Keratinocyte (primary cell): ENCODE results near the gene GPRC5B. TPM values are rescaled to one million over a fixed set of nuclear protein-coding genes. Genes with fewer than 3 reads are reported as not detected.

ENCODE experiments used
- DNase-seq: peaks from one replicate; pipeline ENCODE4 v3.0.0-alpha.2; 2011; ENCODE audit warnings: low read depth, missing footprints, low spot score
- FAIRE-seq: peaks from 2 replicates; lab custom pipeline; 2011; peaks lifted over from hg19 to GRCh38; lab: Jason Lieb, UNC
- H2AFZ ChIP-seq: 2 replicates; pipeline ENCODE4 v1.6.0; 2012; ENCODE audit warnings: low read length, control low read depth, inconsistent platforms; ENCODE audit not compliant: control insufficient read depth
- H3K27ac ChIP-seq: 2 replicates; pipeline ENCODE4 v1.5.1; 2011; ENCODE audit warnings: low read length; ENCODE audit not compliant: control insufficient read depth, insufficient read depth
- H3K27me3 ChIP-seq: 3 replicates; pipeline ENCODE4 v1.6.0; 2011; ENCODE audit warnings: low read length; ENCODE audit not compliant: control insufficient read depth, insufficient read depth; ENCODE audit errors: extremely low read depth
- H3K36me3 ChIP-seq, 2 experiments: 2 replicates in 1 of 2; 3 replicates in 1 of 2; pipeline ENCODE4 v1.5.1; 2011; ENCODE audit warnings: low read length in 2 of 2, mild to moderate bottlenecking in 1 of 2; ENCODE audit not compliant: control insufficient read depth in 2 of 2, insufficient read depth in 2 of 2; ENCODE audit errors: extremely low read depth in 1 of 2
- H3K4me1 ChIP-seq: 3 replicates; pipeline ENCODE4 v1.5.1; 2011; ENCODE audit warnings: low read length; ENCODE audit not compliant: control insufficient read depth, insufficient read depth; ENCODE audit errors: extremely low read depth
- H3K4me2 ChIP-seq: 3 replicates; pipeline ENCODE4 v1.6.0; 2011; ENCODE audit warnings: low read depth, low read length; ENCODE audit not compliant: control insufficient read depth, insufficient read depth; ENCODE audit errors: extremely low read depth
- H3K4me3 ChIP-seq, 3 experiments: fragments of 200-600 bp in 1 of 3; sonication (generic) in 1 of 3; 2 replicates in 2 of 3; 3 replicates in 1 of 3; pipeline ENCODE4 v1.5.1; 2011 to 2016; ENCODE audit warnings: low read length in 3 of 3, mild to moderate bottlenecking in 3 of 3, control low read depth in 2 of 3, inconsistent platforms in 1 of 3, low read depth in 1 of 3, mixed read lengths in 1 of 3, mixed run types in 1 of 3, moderate library complexity in 1 of 3; ENCODE audit not compliant: control insufficient read depth in 2 of 3, insufficient read depth in 2 of 3; ENCODE audit errors: extremely low read depth in 1 of 3
- H3K79me2 ChIP-seq: 2 replicates; pipeline ENCODE4 v1.6.0; 2012; ENCODE audit warnings: low read length; ENCODE audit not compliant: control insufficient read depth, insufficient read depth
- H3K9ac ChIP-seq: 3 replicates; pipeline ENCODE4 v1.6.0; 2011; ENCODE audit warnings: low read length; ENCODE audit not compliant: control insufficient read depth, insufficient read depth; ENCODE audit errors: extremely low read depth
- H3K9me1 ChIP-seq: 3 replicates; pipeline ENCODE4 v1.6.0; 2011; ENCODE audit warnings: low read length; ENCODE audit not compliant: control insufficient read depth, insufficient read depth; ENCODE audit errors: extremely low read depth
- H3K9me3 ChIP-seq: 2 replicates; pipeline ENCODE4 v1.5.1; 2012; ENCODE audit warnings: low read depth, low read length; ENCODE audit not compliant: control insufficient read depth
- H4K20me1 ChIP-seq: 3 replicates; pipeline ENCODE4 v1.6.0; 2011; ENCODE audit warnings: low read length; ENCODE audit not compliant: control insufficient read depth, insufficient read depth; ENCODE audit errors: extremely low read depth
- CTCF ChIP-seq, 3 experiments: IDR thresholded peaks in 1 of 3; conservative IDR thresholded peaks in 1 of 3; optimal IDR thresholded peaks in 1 of 3; 2 replicates in 2 of 3; 3 replicates in 1 of 3; pipeline versions ENCODE3 to v1.5.1; 2011; ENCODE audit warnings: low read length in 3 of 3, mild to moderate bottlenecking in 3 of 3, moderate library complexity in 2 of 3, control low read depth in 1 of 3, inconsistent platforms in 1 of 3; ENCODE audit not compliant: insufficient read depth in 2 of 3; ENCODE audit errors: extremely low read depth in 1 of 3
- EZH2 ChIP-seq: IDR thresholded peaks from one replicate; pipeline ENCODE4 v1.6.1; 2012; ENCODE audit warnings: inconsistent platforms, mild to moderate bottlenecking, low read length, moderate library complexity
- dilution Hi-C: fragments of 300-500 bp; cut with MboI; formaldehyde crosslinking; loops from one replicate; pipeline ENCODE4 v1.7.0; 2020; ENCODE audit warnings: low sequenced_read_pairs; ENCODE audit not compliant: extremely low pct_ligation_motif_present
- polyA plus RNA-seq, 5 experiments: library from polyadenylated mRNA; depleted of rRNA in 3 of 5; stranded (reverse) in 3 of 5; stranded (forward) in 1 of 5; unstranded in 1 of 5; fragments of >200 nt; gene quantifications; 1 replicate in 1 of 5; 2 replicates in 3 of 5; 3 replicates in 1 of 5; pipeline versions ENCODE4 v1.2.1 to v1.2.3, GENCODE V29; 2011 to 2012; ENCODE audit warnings: missing spikeins in 2 of 5, low read depth in 1 of 5, low replicate concordance in 1 of 5

GPRC5B gene
- polyA plus RNA-seq, 1 donor (not counting 4 experiments of a cell fraction or from before 2014, with no cell fraction given): 0.03 TPM

GRCh38 chr16:19846436-19846835 is 38.2 kb downstream of the GPRC5B start:
- Histone ChIP-seq H3K4me2 (no peak overlapping the region), H3K9me3 (no peaks in the 10 kb centered on the region), H4K20me1 (no peaks in the 10 kb centered on the region), H3K27ac (no peak overlapping the region), H3K4me3 (no peak overlapping the region), H3K36me3 (no peaks in the 10 kb centered on the region), H3K9ac (no peak overlapping the region), H3K4me1 (no peaks in the 10 kb centered on the region), H3K79me2 (no peaks in the 10 kb centered on the region), H2AFZ (no peak overlapping the region), H3K9me1 (no peaks in the 10 kb centered on the region), H3K27me3 (no peaks in the 10 kb centered on the region)
- dilution Hi-C loops: no loop called here
- DNase-seq: no peak
- no peak for FAIRE-seq
- TF ChIP-seq EZH2: no peak
- no peak for TF ChIP-seq CTCF (optimal IDR thresholded peaks at IDR 0.05 in 1 of 3, IDR thresholded peaks at IDR 0.05 in 1 of 3, conservative IDR thresholded peaks at IDR 0.05 in 1 of 3; ENCODE audit: extremely low read depth in 1 of 3, insufficient read depth in 2 of 3, low read length in 3 of 3)

- Histone ChIP-seq H2AFZ (no peak overlapping the region), H3K9ac (no peak overlapping the region), H3K4me2 (no peak overlapping the region), H3K4me1 (no peaks in the 10 kb centered on the region), H3K79me2 (no peaks in the 10 kb centered on the region), H3K4me3 (no peak overlapping the region), H3K36me3 (no peaks in the 10 kb centered on the region), H4K20me1 (no peaks in the 10 kb centered on the region), H3K9me1 (no peaks in the 10 kb centered on the region), H3K9me3 (no peaks in the 10 kb centered on the region), H3K27me3 (no peaks in the 10 kb centered on the region), H3K27ac (no peak overlapping the region)
- dilution Hi-C loops: no loop called here
- TF ChIP-seq CTCF (optimal IDR thresholded peaks at IDR 0.05 in 1 of 3, IDR thresholded peaks at IDR 0.05 in 1 of 3, conservative IDR thresholded peaks at IDR 0.05 in 1 of 3; ENCODE audit: extremely low read depth in 1 of 3, insufficient read depth in 2 of 3, low read length in 3 of 3) (no peak), EZH2 (no peak)
- DNase-seq: no peak
- FAIRE-seq: no peak
Measured at GRCh38 chr16:19844945-19845641, 39.6 kb downstream of the GPRC5B start.
